Purkinje cell (primary cell): ENCODE results near the gene RBMY1J. TPM values are rescaled to one million over a fixed set of nuclear protein-coding genes. Genes with fewer than 3 reads are reported as not detected.

Source experiments
- polyA plus RNA-seq: library from polyadenylated mRNA; unstranded; fragments of >200 nt; fragmentation: Nextera tagmentation; gene quantifications from 2 replicates; pipeline ENCODE4 v1.2.1, GENCODE V29; 2014

RBMY1J gene
- polyA plus RNA-seq, result not detected in 2 replicates

DNA sequence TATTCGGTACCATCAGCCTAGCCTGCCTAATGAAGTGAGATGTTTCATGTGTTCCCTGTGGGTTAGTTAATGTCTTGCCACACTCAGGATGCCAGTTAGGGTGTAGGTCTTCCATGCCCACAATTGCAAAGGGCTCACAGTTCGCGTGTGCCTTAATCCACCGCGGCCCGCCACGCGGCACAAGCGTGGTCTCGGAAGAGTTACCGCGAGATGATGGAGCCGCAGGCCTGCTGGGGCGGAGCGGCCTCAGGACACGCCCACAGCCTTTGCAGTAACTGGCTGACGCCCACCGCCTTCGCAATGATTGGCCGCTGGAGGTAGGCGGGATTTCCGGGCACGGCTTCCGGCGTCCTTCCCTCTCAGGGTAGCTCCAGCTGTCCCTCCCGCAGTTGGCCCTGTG is at the start of gene RBMY1J:
TSS of gene RBMY1J (plus strand) at position 301 of the 400 bp plus-strand sequence. CDS start 2,038 bp downstream, outside the sequence.

Other genes with a start within 250 kb of the RBMY1J start
- gene RBMY1F, start 220.5 kb upstream of the RBMY1J start, polyA plus RNA-seq, result not detected in 2 replicates